ENCODE results near the gene ELMO1. TPM values are rescaled to one million over a fixed set of nuclear protein-coding genes. Genes with fewer than 3 reads are reported as not detected.

The ELMO1 gene
- total and polyA plus RNA-seq, 2 donors from 2014 or later: 6.0 to 35.4 TPM

- Histone ChIP-seq H3K27me3 (ENCODE audit: control insufficient read depth, insufficient read depth, low read length) (no peaks in the 10 kb centered on the region), H3K4me1 (ENCODE audit: control insufficient read depth in 2 of 3, insufficient read depth in 2 of 3, low read depth in 1 of 3, low read length in 3 of 3) (no peaks in the 10 kb centered on the region), H3K4me3 (ENCODE audit: low read length in 3 of 3) (no peak overlapping the region), H3K36me3 (ENCODE audit: control insufficient read depth in 2 of 3, insufficient read depth in 3 of 3, low read length in 3 of 3) (no peaks in the 10 kb centered on the region), H3K9ac (ENCODE audit: low read length in 3 of 3) (no peak overlapping the region), H3K27ac (ENCODE audit: low read depth in 2 of 2, low read length in 2 of 2) (no peak overlapping the region), H3K9me3 (ENCODE audit: control insufficient read depth in 2 of 3, insufficient read depth in 1 of 3, low read length in 3 of 3) (no peaks in the 10 kb centered on the region)
- no peak for FAIRE-seq
- intact Hi-C loops (cut with DNase I): no loop called here
- TF ChIP-seq, protein P1, sequence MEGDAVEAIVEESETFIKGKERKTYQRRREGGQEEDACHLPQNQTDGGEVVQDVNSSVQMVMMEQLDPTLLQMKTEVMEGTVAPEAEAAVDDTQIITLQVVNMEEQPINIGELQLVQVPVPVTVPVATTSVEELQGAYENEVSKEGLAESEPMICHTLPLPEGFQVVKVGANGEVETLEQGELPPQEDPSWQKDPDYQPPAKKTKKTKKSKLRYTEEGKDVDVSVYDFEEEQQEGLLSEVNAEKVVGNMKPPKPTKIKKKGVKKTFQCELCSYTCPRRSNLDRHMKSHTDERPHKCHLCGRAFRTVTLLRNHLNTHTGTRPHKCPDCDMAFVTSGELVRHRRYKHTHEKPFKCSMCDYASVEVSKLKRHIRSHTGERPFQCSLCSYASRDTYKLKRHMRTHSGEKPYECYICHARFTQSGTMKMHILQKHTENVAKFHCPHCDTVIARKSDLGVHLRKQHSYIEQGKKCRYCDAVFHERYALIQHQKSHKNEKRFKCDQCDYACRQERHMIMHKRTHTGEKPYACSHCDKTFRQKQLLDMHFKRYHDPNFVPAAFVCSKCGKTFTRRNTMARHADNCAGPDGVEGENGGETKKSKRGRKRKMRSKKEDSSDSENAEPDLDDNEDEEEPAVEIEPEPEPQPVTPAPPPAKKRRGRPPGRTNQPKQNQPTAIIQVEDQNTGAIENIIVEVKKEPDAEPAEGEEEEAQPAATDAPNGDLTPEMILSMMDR (IDR thresholded peaks at IDR 0.05; ENCODE audit: borderline replicate concordance, extremely low read depth, insufficient read depth): no peak
- DNase-seq: no peak
Measured at GRCh38 chr7:36860681-36861080, 588.0 kb downstream of the ELMO1 start.

- no peak overlapping the region for H3K4me3 ChIP-seq (ENCODE audit: low read length in 3 of 3)
- intact Hi-C loops (cut with DNase I): no loop called here
- no peaks in the 10 kb centered on the region for H3K4me1 ChIP-seq (ENCODE audit: control insufficient read depth in 2 of 3, insufficient read depth in 2 of 3, low read depth in 1 of 3, low read length in 3 of 3)
- TF ChIP-seq, protein P1 (IDR thresholded peaks at IDR 0.05; ENCODE audit: borderline replicate concordance, extremely low read depth, insufficient read depth): no peak
- no peak overlapping the region for H3K27ac ChIP-seq (ENCODE audit: low read depth in 2 of 2, low read length in 2 of 2)
- DNase-seq (no peak), FAIRE-seq (no peak)
- H3K9me3 ChIP-seq (ENCODE audit: control insufficient read depth in 2 of 3, insufficient read depth in 1 of 3, low read length in 3 of 3): no peaks in the 10 kb centered on the region
- H3K9ac ChIP-seq (ENCODE audit: low read length in 3 of 3): no peak overlapping the region
- no peaks in the 10 kb centered on the region for H3K27me3 ChIP-seq (ENCODE audit: control insufficient read depth, insufficient read depth, low read length)
- H3K36me3 ChIP-seq (ENCODE audit: control insufficient read depth in 2 of 3, insufficient read depth in 3 of 3, low read length in 3 of 3): no peaks in the 10 kb centered on the region
Measured at GRCh38 chr7:36855330-36855729, 593.3 kb downstream of the ELMO1 start.

DNA sequence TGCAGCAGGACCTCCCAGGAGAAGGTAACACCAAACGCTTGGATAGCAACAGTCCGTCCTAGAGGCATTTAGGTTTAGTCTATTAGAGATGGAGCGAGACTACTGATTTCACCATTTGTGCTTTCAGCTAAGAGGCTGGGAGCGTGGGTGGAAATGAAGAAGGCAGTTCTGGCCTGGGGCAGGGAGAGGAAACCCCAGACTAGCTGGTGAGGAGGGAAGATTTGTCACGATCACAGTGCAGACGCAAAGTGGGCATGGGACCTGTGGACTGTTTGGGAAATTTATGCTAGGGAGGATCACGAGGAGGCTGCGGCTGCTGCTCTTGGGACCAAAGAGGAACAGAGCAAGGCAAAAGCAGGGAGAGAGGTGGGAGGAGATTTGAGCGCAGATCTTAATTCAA lies 594.0 kb downstream of the ELMO1 start:
- Histone ChIP-seq H3K9me3 (ENCODE audit: control insufficient read depth in 2 of 3, insufficient read depth in 1 of 3, low read length in 3 of 3) (no peaks in the 10 kb centered on the region), H3K4me3 (ENCODE audit: low read length in 3 of 3) (no peak overlapping the region), H3K27ac (ENCODE audit: low read depth in 2 of 2, low read length in 2 of 2) (no peak overlapping the region), H3K27me3 (ENCODE audit: control insufficient read depth, insufficient read depth, low read length) (no peaks in the 10 kb centered on the region), H3K9ac (ENCODE audit: low read length in 3 of 3) (no peak overlapping the region), H3K36me3 (ENCODE audit: control insufficient read depth in 2 of 3, insufficient read depth in 3 of 3, low read length in 3 of 3) (no peaks in the 10 kb centered on the region), H3K4me1 (ENCODE audit: control insufficient read depth in 2 of 3, insufficient read depth in 2 of 3, low read depth in 1 of 3, low read length in 3 of 3) (no peaks in the 10 kb centered on the region)
- intact Hi-C loops (cut with DNase I): no loop called here
- FAIRE-seq (no peak), DNase-seq (no peak)
- TF ChIP-seq, protein P1 (IDR thresholded peaks at IDR 0.05; ENCODE audit: borderline replicate concordance, extremely low read depth, insufficient read depth): no peak

DNA sequence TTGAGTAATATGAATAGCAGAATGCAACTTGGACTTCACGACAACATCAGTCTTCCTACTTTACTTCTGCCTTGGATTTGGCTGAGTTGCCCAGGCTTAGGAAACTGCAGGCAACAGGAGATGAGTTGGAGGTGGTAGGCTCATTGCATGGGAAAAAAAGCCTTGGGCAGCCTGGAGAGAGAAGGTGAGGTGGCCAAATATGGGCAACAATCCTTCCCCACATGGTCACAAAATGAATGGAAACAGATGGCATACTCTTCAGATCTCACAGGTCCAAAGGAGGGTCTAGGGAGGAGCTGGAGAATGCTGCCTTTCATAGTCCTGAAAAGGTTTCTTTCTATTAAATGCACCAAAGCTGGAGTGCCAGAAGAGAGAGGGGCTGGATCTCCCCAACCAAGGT lies 595.7 kb downstream of the ELMO1 start:
- intact Hi-C loops (cut with DNase I): no loop called here
- TF ChIP-seq, protein P1 (IDR thresholded peaks at IDR 0.05; ENCODE audit: borderline replicate concordance, extremely low read depth, insufficient read depth): no peak
- FAIRE-seq: no peak

More for the DNA sequence above, 595.7 kb downstream of the ELMO1 start:
- no peaks in the 10 kb centered on the region for H3K4me1 ChIP-seq (ENCODE audit: control insufficient read depth in 2 of 3, insufficient read depth in 2 of 3, low read depth in 1 of 3, low read length in 3 of 3)
- H3K4me3 ChIP-seq (ENCODE audit: low read length in 3 of 3): no peak overlapping the region
- no peaks in the 10 kb centered on the region for H3K36me3 ChIP-seq (ENCODE audit: control insufficient read depth in 2 of 3, insufficient read depth in 3 of 3, low read length in 3 of 3)
- no peak overlapping the region for H3K27ac ChIP-seq (ENCODE audit: low read depth in 2 of 2, low read length in 2 of 2)
- no peak for DNase-seq
- no peaks in the 10 kb centered on the region for H3K27me3 ChIP-seq (ENCODE audit: control insufficient read depth, insufficient read depth, low read length)
- no peak overlapping the region for H3K9ac ChIP-seq (ENCODE audit: low read length in 3 of 3)
- no peaks in the 10 kb centered on the region for H3K9me3 ChIP-seq (ENCODE audit: control insufficient read depth in 2 of 3, insufficient read depth in 1 of 3, low read length in 3 of 3)

All from kidney (tissue), 14 donors.